Daoy (cell line): ENCODE data around the gene TRRAP. TPM values are rescaled to one million over a fixed set of nuclear protein-coding genes. Genes with fewer than 3 reads are reported as not detected.
"Not testable (repeated sequence)": the region's sequence is repeated elsewhere in the genome, so short reads cannot be mapped to it uniquely, and the experiment has no call there.

Experiments used
- DNase-seq: peaks from one replicate; pipeline ENCODE4 v3.0.0-alpha.2; 2015; ENCODE audit warnings: low read depth
- total RNA-seq: library from RNA; depleted of rRNA; stranded (reverse); fragments of >200 nt; shearing (Covaris generic); gene quantifications from 2 replicates; pipeline ENCODE4 v1.2.3, GENCODE V29; 2014

The TRRAP gene
- total RNA-seq, 1 experiment from 2014 or later = 17.9 TPM

- DNase-seq = no peak
Measured at GRCh38 chr7:98866351-98866750, 12.0 kb upstream of the TRRAP start.

DNA sequence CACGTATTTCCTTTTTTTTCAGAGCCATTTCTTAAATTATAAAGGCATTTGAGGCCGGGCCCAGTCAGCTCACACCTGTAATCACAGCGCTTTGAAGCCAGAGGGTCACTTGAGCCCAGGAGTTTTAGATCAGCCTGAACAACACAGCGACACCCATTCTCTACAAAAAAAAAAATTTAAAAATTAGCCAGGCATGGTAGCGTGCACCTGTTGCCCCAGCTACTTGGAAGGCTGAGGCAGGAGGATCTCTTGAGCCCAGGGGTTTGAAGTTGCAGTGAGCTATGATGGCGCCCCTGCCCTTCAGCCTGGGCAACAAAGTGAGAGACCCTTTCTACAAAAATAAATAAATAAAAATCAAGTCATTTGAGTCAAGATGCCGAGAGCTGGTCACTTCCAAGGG, 11.6 kb upstream of the TRRAP start:
- no peak for DNase-seq

- no peak for DNase-seq
Measured at GRCh38 chr7:98868450-98868849, 9.9 kb upstream of the TRRAP start.

- no peak for DNase-seq
Measured at GRCh38 chr7:98869027-98869596, 9.2 kb upstream of the TRRAP start.

GRCh38 chr7:98869597-98870120, 8.7 kb upstream of the TRRAP start, which contains the start of gene TMEM130:
Gene TMEM130 (minus strand): TSS chr7:98870014. CDS start chr7:98869861, 153 bp downstream.
- DNase-seq = no peak

GRCh38 chr7:98870121-98870651, 8.1 kb upstream of the TRRAP start:
- DNase-seq = peak; percentile 83

DNA sequence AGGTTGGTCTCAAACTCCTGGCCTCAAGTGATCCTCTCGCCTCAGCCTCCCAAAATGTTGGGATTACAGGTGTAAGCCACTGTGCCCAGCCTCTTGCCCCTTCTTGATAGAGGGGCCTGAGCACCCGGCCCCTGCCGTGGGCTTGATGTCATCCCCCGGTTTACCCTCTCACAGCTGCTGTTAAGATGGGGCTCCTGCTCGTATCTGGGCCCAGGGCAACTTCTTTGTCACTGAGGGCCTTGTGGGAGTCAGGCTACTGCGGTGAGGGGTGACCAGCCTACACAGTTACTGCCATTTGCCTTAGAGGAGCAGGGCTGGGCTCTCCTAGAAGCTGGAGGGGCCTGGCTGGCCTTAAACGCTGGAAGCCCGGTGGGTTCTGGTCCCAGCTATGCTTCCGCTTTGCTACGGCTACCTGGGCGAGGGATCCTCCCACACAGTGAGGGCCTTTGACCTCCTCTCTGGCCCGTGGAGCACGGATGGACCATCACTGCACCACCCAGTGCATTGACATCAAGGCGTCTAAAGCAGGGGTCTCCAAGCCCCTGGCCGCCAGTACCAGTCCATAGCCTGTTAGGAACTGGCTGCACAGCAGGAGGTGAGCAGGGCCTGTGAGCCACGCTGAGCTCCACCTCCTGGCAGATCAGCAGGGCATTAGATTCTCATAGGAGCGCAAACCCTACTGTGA, 7.4 kb upstream of the TRRAP start:
- no peak for DNase-seq

GRCh38 chr7:98872328-98872924, 5.9 kb upstream of the TRRAP start:
- DNase-seq = no peak

DNA sequence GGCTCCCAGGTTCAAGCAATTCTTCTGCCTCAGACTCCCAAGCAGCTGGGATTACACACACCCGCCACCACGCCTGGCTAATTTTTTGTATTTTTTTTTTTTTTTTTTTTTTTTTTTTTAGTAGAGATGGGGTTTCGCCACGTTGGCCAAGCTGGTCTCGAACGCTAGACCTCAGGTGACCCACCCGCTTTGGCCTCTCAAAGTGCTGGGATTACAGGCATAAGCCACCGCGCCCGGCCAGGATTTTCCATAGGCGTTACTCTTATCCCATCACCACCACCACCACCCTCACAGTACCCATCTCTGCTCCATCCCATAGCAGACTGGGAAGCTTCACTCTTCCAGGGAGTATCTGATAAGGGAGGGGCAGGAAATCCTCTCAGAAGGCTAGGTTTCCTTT, 4.7 kb upstream of the TRRAP start:
- DNase-seq = not testable (repeated sequence)

DNA sequence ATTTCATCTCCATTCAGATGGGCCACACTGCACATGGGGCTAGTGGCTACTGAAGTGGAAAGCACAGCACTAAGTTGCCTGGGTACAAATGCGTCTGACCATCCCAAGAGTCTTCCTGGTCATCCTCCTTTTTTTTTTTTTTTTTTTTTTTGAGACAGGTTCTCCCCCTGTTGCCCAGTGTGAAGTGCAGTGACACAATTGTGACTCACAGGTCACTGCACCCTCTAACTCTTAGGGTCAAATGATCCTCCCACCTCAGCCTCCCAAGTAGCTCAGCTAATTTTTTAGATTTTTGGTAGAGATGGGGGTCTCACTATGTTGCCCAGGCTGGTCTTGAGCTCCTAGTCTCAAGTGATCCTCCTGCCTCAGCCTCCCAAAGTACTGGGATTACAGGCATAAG, 3.4 kb upstream of the TRRAP start:
- DNase-seq = no peak

GRCh38 chr7:98875501-98875900, 2.8 kb upstream of the TRRAP start:
- DNase-seq = no peak

GRCh38 chr7:98877146-98877545, 1.2 kb upstream of the TRRAP start:
- DNase-seq = no peak

GRCh38 chr7:98877692-98878364, 504 bp upstream of the TRRAP start:
- DNase-seq = no peak

- DNase-seq = no peak
Measured at GRCh38 chr7:98879198-98879978, 1.1 kb downstream of the TRRAP start.

GRCh38 chr7:98879979-98880315, 1.6 kb downstream of the TRRAP start:
- no peak for DNase-seq

DNA sequence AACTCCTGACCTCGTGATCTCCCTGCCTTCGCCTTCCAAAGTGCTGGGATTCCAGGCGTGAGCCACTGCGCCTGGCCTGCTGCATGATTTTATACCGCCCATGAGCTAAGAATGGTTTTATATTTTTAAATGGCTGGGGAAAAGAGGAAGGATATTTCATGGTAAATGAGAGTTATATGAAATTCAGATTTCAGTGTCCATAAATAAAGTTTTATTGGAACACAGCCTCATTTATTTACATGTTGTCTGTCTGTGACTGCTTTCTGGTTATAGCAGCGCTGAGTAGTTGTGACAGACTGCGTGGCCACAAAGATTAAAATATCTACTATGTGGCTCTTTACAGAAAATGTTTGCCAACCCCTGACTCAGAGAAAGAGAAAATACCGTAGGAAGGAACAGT, 2.2 kb downstream of the TRRAP start:
- no peak for DNase-seq

DNA sequence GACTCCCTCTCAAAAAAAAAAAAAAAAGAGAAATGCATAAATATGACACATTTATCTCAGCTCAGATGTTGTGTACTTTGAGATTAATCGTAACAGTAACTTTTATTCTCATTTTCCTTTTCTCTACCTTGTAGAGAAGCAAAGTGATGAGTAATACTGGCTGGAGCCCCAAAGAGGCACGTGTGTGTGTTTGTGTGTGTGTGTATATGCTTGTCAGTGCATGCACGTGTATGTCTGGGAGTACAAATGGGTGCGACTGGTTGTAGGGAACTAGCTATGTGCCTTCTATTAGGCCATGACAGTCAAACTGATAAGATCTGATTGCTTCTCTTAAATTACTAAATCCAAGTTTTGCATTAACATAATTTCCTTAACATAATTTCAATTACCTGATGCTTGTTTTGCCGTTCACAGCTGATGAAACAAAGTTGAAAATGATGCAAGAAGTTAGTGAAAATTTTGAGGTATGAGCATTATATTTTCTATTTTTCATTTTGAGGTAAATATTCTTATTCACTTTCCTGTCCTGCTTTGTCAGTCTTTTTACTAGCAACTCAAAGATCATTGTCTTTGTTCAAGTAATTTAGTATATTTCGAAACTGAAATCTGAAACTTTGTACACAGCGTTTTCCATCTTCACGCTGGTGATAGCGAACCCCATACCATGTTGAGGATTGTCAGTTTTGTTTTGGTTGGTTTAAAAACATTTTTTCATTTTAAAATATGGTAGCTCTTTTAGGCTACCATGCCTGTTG, 3.4 kb downstream of the TRRAP start:
- DNase-seq = no peak

GRCh38 chr7:98884416-98884815, 6.1 kb downstream of the TRRAP start:
- DNase-seq = no peak

GRCh38 chr7:98887038-98887437, 8.7 kb downstream of the TRRAP start:
- DNase-seq = no peak

GRCh38 chr7:98892609-98893008, 14.3 kb downstream of the TRRAP start:
- DNase-seq = no peak

GRCh38 chr7:98899816-98900215, 21.5 kb downstream of the TRRAP start:
- no peak for DNase-seq
